Thyroid gland (tissue), 4 donors: ENCODE data around the gene WDR64.

Source experiments
- POLR2A ChIP-seq, 2 donors: fragments of 450-650 bp; IDR thresholded peaks; one replicate each; pipeline ENCODE4 v1.6.1; 2017; ENCODE audit warnings: antibody characterized with exemption in 2 of 2, mild to moderate bottlenecking in 2 of 2, moderate library complexity in 1 of 2
- TF ChIP-seq, protein P1 (sequence below), 6 experiments: fragments of 200-600 bp in 3 of 6; fragments of 450-650 bp in 3 of 6; sonication (generic) in 3 of 6; IDR thresholded peaks; one replicate each; pipeline ENCODE4 v1.5.1; 2016 to 2019; ENCODE audit warnings: antibody characterized with exemption in 6 of 6, mild to moderate bottlenecking in 2 of 6, inconsistent platforms in 1 of 6, moderate library complexity in 1 of 6

DNA sequence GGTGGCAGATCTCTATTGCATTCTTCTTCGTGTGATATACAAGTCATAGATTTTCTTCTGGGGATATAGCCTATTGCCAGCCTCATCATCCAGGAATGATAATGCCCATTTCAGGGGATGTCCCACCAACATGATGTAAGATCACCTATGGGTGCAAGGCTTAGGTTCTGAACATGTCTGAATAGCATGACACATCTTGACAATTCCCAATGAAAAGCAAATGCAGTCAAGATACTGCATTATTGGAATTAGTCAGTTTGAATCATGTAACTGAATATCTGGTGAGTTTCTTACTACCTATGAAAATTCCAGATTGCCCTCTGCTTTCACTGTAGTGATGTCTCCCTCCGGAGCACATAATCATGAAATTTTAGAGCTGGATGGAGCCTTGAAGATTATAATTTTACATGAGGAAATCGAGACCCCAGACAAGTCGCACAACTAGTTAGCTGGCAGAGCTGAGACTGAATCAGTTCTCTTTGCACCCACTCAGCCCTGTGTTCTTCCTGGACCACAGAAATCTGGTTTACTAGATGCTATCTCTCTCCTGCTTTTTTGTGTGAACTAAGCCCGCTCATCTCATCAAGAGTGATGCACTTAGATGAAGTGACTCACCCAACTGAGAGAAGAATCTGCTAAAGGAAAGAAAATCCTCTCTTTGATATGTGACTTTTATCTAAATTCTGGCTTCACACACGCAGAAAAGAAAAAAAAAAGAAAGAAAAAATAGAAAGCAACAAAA lies 65.0 kb downstream of the WDR64 start:
- TF ChIP-seq, protein P1, sequence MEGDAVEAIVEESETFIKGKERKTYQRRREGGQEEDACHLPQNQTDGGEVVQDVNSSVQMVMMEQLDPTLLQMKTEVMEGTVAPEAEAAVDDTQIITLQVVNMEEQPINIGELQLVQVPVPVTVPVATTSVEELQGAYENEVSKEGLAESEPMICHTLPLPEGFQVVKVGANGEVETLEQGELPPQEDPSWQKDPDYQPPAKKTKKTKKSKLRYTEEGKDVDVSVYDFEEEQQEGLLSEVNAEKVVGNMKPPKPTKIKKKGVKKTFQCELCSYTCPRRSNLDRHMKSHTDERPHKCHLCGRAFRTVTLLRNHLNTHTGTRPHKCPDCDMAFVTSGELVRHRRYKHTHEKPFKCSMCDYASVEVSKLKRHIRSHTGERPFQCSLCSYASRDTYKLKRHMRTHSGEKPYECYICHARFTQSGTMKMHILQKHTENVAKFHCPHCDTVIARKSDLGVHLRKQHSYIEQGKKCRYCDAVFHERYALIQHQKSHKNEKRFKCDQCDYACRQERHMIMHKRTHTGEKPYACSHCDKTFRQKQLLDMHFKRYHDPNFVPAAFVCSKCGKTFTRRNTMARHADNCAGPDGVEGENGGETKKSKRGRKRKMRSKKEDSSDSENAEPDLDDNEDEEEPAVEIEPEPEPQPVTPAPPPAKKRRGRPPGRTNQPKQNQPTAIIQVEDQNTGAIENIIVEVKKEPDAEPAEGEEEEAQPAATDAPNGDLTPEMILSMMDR (IDR thresholded peaks at IDR 0.05): no peak
- TF ChIP-seq POLR2A (IDR thresholded peaks at IDR 0.05): no peak
